RPMI8226 (cell line): ENCODE results near the gene NBAS.

ENCODE experiments used
- DNase-seq: peaks from one replicate; pipeline ENCODE4 v3.0.0-alpha.2; 2015

The NBAS gene

GRCh38 chr2:15400240-15400826 is 160.8 kb downstream of the NBAS start:
- DNase-seq, result no peak

GRCh38 chr2:15399241-15399640 is 161.9 kb downstream of the NBAS start:
- no peak for DNase-seq

GRCh38 chr2:15391751-15392150 is 169.4 kb downstream of the NBAS start:
- no peak for DNase-seq

- no peak for DNase-seq
Observed at GRCh38 chr2:15389895-15390294, 171.2 kb downstream of the NBAS start.

GRCh38 chr2:15389326-15389700 is 171.8 kb downstream of the NBAS start:
- DNase-seq, result no peak

- no peak for DNase-seq
Observed at GRCh38 chr2:15388406-15389325, 172.5 kb downstream of the NBAS start.

- no peak for DNase-seq
Observed at GRCh38 chr2:15385184-15385583, 175.9 kb downstream of the NBAS start.

- no peak for DNase-seq
Observed at GRCh38 chr2:15383695-15384350, 177.3 kb downstream of the NBAS start.

- DNase-seq, result no peak
Observed at GRCh38 chr2:15378148-15378908, 182.8 kb downstream of the NBAS start.

- no peak for DNase-seq
Observed at GRCh38 chr2:15377202-15377601, 183.9 kb downstream of the NBAS start.

GRCh38 chr2:15372019-15372418 is 189.1 kb downstream of the NBAS start:
- DNase-seq, result no peak

- DNase-seq, result no peak
Observed at GRCh38 chr2:15369129-15369528, 192.0 kb downstream of the NBAS start.

GRCh38 chr2:15367715-15368114 is 193.4 kb downstream of the NBAS start:
- DNase-seq, result no peak

GRCh38 chr2:15367205-15367604 is 193.9 kb downstream of the NBAS start:
- DNase-seq, result no peak

GRCh38 chr2:15365411-15365810 is 195.7 kb downstream of the NBAS start:
- no peak for DNase-seq

- DNase-seq, result no peak
Observed at GRCh38 chr2:15364561-15364960, 196.6 kb downstream of the NBAS start.

GRCh38 chr2:15363734-15364133 is 197.4 kb downstream of the NBAS start:
- no peak for DNase-seq

GRCh38 chr2:15363142-15363541 is 198.0 kb downstream of the NBAS start:
- DNase-seq, result no peak

- no peak for DNase-seq
Observed at GRCh38 chr2:15359716-15360531, 201.2 kb downstream of the NBAS start.

- no peak for DNase-seq
Observed at GRCh38 chr2:15357922-15358321, 203.2 kb downstream of the NBAS start.

- no peak for DNase-seq
Observed at GRCh38 chr2:15357186-15357585, 203.9 kb downstream of the NBAS start.

- DNase-seq, result no peak
Observed at GRCh38 chr2:15355386-15355785, 205.7 kb downstream of the NBAS start.
